Ascending aorta (tissue), 2 donors: Measurements from ENCODE around the gene TRIO. TPM values are rescaled to one million over a fixed set of nuclear protein-coding genes. Genes with fewer than 3 reads are reported as not detected.

Source experiments
- DNase-seq, 2 donors: peaks; one replicate each; pipeline ENCODE4 v3.0.0-alpha.2; 2019; ENCODE audit warnings: low spot score in 2 of 2
- H3K27ac ChIP-seq, 2 donors: fragments of 200-600 bp; sonication (generic); one replicate each; pipeline ENCODE4 v1.5.1; 2016 to 2017; ENCODE audit warnings: mild to moderate bottlenecking in 1 of 2
- H3K27me3 ChIP-seq: fragments of 200-600 bp; sonication (generic); one replicate; pipeline ENCODE4 v1.5.1; 2017
- H3K36me3 ChIP-seq, 2 donors: fragments of 200-600 bp; sonication (generic); one replicate each; pipeline ENCODE4 v1.5.1; 2016
- H3K4me1 ChIP-seq, 2 donors: fragments of 200-600 bp; sonication (generic); one replicate each; pipeline ENCODE4 v1.5.1; 2016 to 2017; ENCODE audit warnings: mild to moderate bottlenecking in 1 of 2
- H3K4me3 ChIP-seq, 2 donors: fragments of 200-600 bp; sonication (generic); one replicate each; pipeline ENCODE4 v1.5.1; 2016 to 2017; ENCODE audit warnings: mild to moderate bottlenecking in 1 of 2
- H3K9me3 ChIP-seq, 2 donors: fragments of 200-600 bp; sonication (generic); one replicate each; pipeline ENCODE4 v1.5.1; 2016
- intact Hi-C: fragments of 100-400 bp; cut with DNase I; formaldehyde crosslinking; loops from one replicate; pipeline ENCODE4 v1.15.1; 2023
- total RNA-seq: library from RNA; depleted of rRNA; stranded (reverse); fragments of >200 nt; gene quantifications from one replicate; pipeline ENCODE4 v1.1.0, GENCODE V29; 2016
- TF ChIP-seq, protein P1 (sequence below), 3 experiments: fragments of 200-600 bp in 2 of 3; fragments of 450-650 bp in 1 of 3; sonication (generic) in 2 of 3; IDR thresholded peaks; one replicate each; pipeline ENCODE4 v1.5.1; 2016 to 2019; ENCODE audit warnings: antibody characterized with exemption in 3 of 3, mild to moderate bottlenecking in 1 of 3, moderate library complexity in 1 of 3

The TRIO gene
- total RNA-seq, 1 donor from 2014 or later = 262 TPM

DNA sequence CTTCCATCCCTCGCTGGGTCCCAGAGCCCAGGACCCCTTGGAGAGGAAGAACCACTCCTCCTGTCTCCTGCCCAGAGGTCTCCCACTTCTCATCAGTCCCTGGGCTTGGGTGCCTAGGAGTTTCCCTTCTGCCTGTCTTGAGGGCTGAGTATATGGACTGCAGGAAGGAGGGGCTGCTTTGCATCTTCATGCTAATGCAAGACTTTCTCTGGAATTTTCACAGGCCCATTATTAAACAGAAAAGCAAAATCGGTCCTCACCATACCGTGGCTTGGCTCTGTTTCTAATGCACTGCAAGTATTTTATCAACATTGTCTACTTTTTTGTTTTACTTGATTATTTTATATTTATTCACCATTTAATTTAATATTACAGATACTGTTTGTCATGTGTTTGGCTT lies 34.5 kb downstream of the TRIO start:
- intact Hi-C loops = no loop called here
- Histone ChIP-seq H3K4me1 (peaks cover 11 to 46% of the 10 kb centered on the region in 2 donors), H3K4me3 (no peak overlapping the region), H3K9me3 (no peaks in the 10 kb centered on the region), H3K27me3 (no peaks in the 10 kb centered on the region), H3K27ac (peak overlapping the region in 1 of 2 donors; percentile 22), H3K36me3 (no peaks in the 10 kb centered on the region)
- no peak for DNase-seq
- TF ChIP-seq, protein P1, sequence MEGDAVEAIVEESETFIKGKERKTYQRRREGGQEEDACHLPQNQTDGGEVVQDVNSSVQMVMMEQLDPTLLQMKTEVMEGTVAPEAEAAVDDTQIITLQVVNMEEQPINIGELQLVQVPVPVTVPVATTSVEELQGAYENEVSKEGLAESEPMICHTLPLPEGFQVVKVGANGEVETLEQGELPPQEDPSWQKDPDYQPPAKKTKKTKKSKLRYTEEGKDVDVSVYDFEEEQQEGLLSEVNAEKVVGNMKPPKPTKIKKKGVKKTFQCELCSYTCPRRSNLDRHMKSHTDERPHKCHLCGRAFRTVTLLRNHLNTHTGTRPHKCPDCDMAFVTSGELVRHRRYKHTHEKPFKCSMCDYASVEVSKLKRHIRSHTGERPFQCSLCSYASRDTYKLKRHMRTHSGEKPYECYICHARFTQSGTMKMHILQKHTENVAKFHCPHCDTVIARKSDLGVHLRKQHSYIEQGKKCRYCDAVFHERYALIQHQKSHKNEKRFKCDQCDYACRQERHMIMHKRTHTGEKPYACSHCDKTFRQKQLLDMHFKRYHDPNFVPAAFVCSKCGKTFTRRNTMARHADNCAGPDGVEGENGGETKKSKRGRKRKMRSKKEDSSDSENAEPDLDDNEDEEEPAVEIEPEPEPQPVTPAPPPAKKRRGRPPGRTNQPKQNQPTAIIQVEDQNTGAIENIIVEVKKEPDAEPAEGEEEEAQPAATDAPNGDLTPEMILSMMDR (IDR thresholded peaks at IDR 0.05) = no peak

- H3K27ac ChIP-seq = peak overlapping the region; percentile 9 to 44
- TF ChIP-seq, protein P1 (IDR thresholded peaks at IDR 0.05) = no peak
- H3K36me3 ChIP-seq = no peaks in the 10 kb centered on the region
- peaks cover 14 to 49% of the 10 kb centered on the region in 2 donors for H3K4me1 ChIP-seq
- H3K4me3 ChIP-seq = peak overlapping the region in 1 of 2 donors; percentile 26
- intact Hi-C loops = no loop called here
- no peak for DNase-seq
- H3K27me3 ChIP-seq = no peaks in the 10 kb centered on the region
- no peaks in the 10 kb centered on the region for H3K9me3 ChIP-seq
These were observed 34.9 kb downstream of the TRIO start for GRCh38 chr5:14178091-14178490.

DNA sequence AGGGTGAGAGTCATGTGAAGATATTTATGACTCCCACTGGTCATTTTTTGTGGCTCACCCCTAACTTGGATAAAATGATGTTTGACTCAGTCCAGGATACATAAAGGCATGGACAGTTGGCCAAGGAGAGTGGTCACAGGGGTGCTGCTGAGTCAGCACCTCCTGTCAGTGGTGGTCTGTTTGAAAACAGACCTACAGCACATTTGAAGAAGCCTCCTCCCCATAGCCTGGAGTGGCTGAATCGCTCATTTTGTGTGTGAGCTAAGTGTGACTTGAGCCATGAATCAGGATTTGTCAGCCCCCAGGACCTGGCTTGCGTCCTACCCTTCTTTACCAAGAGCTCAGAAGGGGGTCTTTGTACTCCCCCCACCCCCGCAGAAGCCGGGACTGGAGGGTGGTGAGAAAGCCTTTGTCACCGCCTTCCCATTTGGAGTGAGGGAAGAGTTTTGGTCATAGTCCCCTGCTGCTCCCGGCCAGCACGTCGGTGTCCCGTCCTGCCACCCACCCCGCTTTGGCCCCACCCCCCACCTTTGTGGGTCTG lies 35.6 kb downstream of the TRIO start:
- Histone ChIP-seq H3K4me3 (no peak overlapping the region), H3K9me3 (no peaks in the 10 kb centered on the region), H3K4me1 (peaks cover 14 to 50% of the 10 kb centered on the region in 2 donors), H3K27ac (peak overlapping the region; percentile 9 to 44), H3K36me3 (no peaks in the 10 kb centered on the region), H3K27me3 (no peaks in the 10 kb centered on the region)
- intact Hi-C loops = no loop called here
- TF ChIP-seq, protein P1 (IDR thresholded peaks at IDR 0.05) = no peak
- DNase-seq = no peak

DNA sequence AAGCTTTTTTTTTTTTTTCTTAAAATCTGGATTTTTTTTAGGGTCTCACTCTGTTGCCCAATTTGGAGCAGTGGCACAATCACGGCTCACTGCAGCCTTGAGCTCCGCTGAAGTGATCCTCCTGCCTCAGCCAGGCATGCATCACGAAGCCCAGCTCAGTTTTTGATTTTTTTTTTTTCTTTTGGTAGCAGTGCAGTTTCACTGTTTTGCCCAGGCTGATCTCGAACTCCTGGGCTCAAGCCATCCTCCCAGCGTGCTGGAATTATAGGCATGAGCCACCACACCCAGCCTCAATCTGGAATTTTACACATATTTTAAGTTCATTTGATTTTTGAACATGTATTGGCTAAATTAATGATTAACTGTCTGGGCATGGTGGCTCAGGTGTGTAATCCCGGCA lies 36.3 kb downstream of the TRIO start:
- no peaks in the 10 kb centered on the region for H3K36me3 ChIP-seq
- peaks cover 14 to 50% of the 10 kb centered on the region in 2 donors for H3K4me1 ChIP-seq
- H3K4me3 ChIP-seq = no peak overlapping the region
- no peak for DNase-seq
- no peaks in the 10 kb centered on the region for H3K9me3 ChIP-seq
- peak overlapping the region; percentile 9 to 44 for H3K27ac ChIP-seq
- TF ChIP-seq, protein P1 (IDR thresholded peaks at IDR 0.05) = no peak
- H3K27me3 ChIP-seq = no peaks in the 10 kb centered on the region
- intact Hi-C loops = no loop called here

- no peaks in the 10 kb centered on the region for H3K36me3 ChIP-seq
- H3K9me3 ChIP-seq = no peaks in the 10 kb centered on the region
- intact Hi-C loops = loop anchor here (10.0 kb wide), 1 partner anchor 484 kb away; the partner anchor contains the start of gene OTULIN
- H3K4me1 ChIP-seq = peaks cover 19 to 59% of the 10 kb centered on the region in 2 donors
- H3K27ac ChIP-seq = peak overlapping the region; percentile 95 to 99
- H3K4me3 ChIP-seq = no peak overlapping the region
- no peak for DNase-seq
- H3K27me3 ChIP-seq = no peaks in the 10 kb centered on the region
- TF ChIP-seq, protein P1 (IDR thresholded peaks at IDR 0.05) = no peak
These were observed 37.3 kb downstream of the TRIO start for GRCh38 chr5:14180437-14180836.
